Kidney (tissue), 14 donors: ENCODE results near the gene SLC29A1. TPM values are rescaled to one million over a fixed set of nuclear protein-coding genes. Genes with fewer than 3 reads are reported as not detected.

Experiments used
- DNase-seq, 5 donors: peaks; one replicate each; pipeline ENCODE4 v3.0.0-alpha.2; 2013 to 2020
- FAIRE-seq: peaks from 2 replicates; lab custom pipeline; 2012; peaks lifted over from hg19 to GRCh38; lab: Jason Lieb, UNC
- H3K27ac ChIP-seq, 2 donors: one replicate each; pipeline ENCODE4 v1.7.0; 2013; ENCODE audit warnings: low read depth in 2 of 2, low read length in 2 of 2, inconsistent platforms in 1 of 2
- H3K27me3 ChIP-seq: one replicate; pipeline ENCODE4 v1.7.1; 2013; ENCODE audit warnings: low read length, inconsistent platforms; ENCODE audit not compliant: control insufficient read depth, insufficient read depth
- H3K36me3 ChIP-seq, 3 donors: one replicate each; pipeline versions ENCODE4 v1.7.0 to v1.7.1; 2013; ENCODE audit warnings: low read length in 3 of 3, control low read depth in 1 of 3, inconsistent platforms in 1 of 3; ENCODE audit not compliant: insufficient read depth in 3 of 3, control insufficient read depth in 2 of 3
- H3K4me1 ChIP-seq, 3 donors: one replicate each; pipeline versions ENCODE4 v1.7.0 to v1.7.1; 2013; ENCODE audit warnings: low read length in 3 of 3, inconsistent platforms in 1 of 3, low read depth in 1 of 3; ENCODE audit not compliant: control insufficient read depth in 2 of 3, insufficient read depth in 2 of 3
- H3K4me3 ChIP-seq, 3 donors: one replicate each; pipeline versions ENCODE4 v1.7.0 to v1.8.1; 2013; ENCODE audit warnings: low read length in 3 of 3, control low read depth in 1 of 3, inconsistent platforms in 1 of 3
- H3K9ac ChIP-seq, 3 donors: one replicate each; pipeline versions ENCODE4 v1.7.0 to v1.7.1; 2013; ENCODE audit warnings: low read length in 3 of 3, control low read depth in 1 of 3, inconsistent platforms in 1 of 3
- H3K9me3 ChIP-seq, 3 donors: one replicate each; pipeline versions ENCODE4 v1.7.0 to v1.7.1; 2013; ENCODE audit warnings: low read length in 3 of 3, control low read depth in 1 of 3, inconsistent platforms in 1 of 3; ENCODE audit not compliant: control insufficient read depth in 2 of 3, insufficient read depth in 1 of 3
- intact Hi-C: fragments of 100-400 bp; cut with DNase I; formaldehyde crosslinking; loops from one replicate; pipeline ENCODE4 v1.11.1; 2022
- polyA plus RNA-seq: library from polyadenylated mRNA; stranded (reverse); fragments of 350-450 nt; fragmentation: Illumina TruSeq; extraction: RNeasy Lipid Tissue Mini Kit (QIAGEN cat#74804); gene quantifications from one replicate; pipeline ENCODE4 v1.2.3, GENCODE V29; 2014; ENCODE audit warnings: low read depth, low replicate concordance; ENCODE audit not compliant: insufficient read depth
- total RNA-seq: library from RNA; stranded (reverse); fragmentation: NEBNext Ultra II Directional; extraction: Animal tissue kit (Norgen Biotek cat#: 25700); gene quantifications from one replicate; pipeline ENCODE4 v1.2.1, GENCODE V29; 2021
- TF ChIP-seq, protein P1 (sequence below): IDR thresholded peaks from 3 replicates; pipeline ENCODE4 v1.5.1; 2012; ENCODE audit warnings: mild to moderate bottlenecking, moderate library complexity, borderline replicate concordance; ENCODE audit not compliant: insufficient read depth; ENCODE audit errors: extremely low read depth
- donor health status: control.
- donor health status: control.
- donor health status: control.
- donor health status: control.
- donor health status: control.
- donor health status: DM: yes; HTN: yes; CAD: no.
- donor health status: Normal renal cell carcinoma (clear cell type).

The SLC29A1 gene
- total and polyA plus RNA-seq, 2 donors from 2014 or later, result 50.1 to 74.6 TPM

DNA sequence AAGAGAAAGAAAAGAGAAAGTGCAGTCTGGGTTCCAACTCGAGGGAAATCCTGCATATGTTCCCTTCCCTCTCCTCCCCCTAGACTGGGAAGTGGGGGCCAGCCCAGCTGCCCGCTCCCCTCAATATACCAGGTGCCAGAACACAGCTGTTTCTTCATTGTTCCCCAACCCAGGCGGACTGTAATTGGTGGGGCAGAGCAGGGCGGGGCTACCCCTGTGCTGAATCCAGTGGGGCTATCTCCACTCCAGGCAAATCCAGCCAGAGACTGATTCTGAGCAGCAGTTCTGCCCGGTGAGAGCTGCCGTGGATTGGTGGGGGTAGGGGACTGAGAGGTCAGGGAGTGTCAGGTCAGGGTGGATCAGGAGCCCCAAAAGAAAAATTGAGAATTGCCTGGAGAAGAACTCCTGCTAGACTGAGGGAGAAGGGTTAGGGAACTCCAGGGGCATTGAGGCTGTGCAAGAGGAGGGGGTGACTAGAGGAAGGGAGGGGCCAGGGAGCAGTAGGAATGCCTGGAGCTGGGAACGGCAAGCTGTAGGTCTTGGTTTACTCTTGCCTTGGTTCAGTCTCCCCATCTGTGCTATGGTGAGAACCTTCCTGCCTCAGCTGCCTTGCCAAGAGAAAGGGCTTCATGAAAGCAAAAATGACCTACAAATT lies 6.6 kb upstream of the SLC29A1 start, which contains the start of gene MYMX:
MYMX (plus strand) TSS at position 250 of the 655 bp plus-strand sequence. CDS start 546 bp downstream, outside the sequence.
- Histone ChIP-seq H3K9ac (peak within 1 kb of the TSS in 1 of 3 donors; percentile 35), H3K27ac (peak within 1 kb of the TSS; percentile 47 to 77), H3K36me3 (no peaks in the 10 kb centered on the region), H3K4me3 (no peak within 1 kb of the TSS), H3K27me3 (no peaks in the 10 kb centered on the region), H3K9me3 (no peaks in the 10 kb centered on the region), H3K4me1 (peaks cover 0 to 21% (median 4%) of the 10 kb centered on the region in 3 donors)
- intact Hi-C loops, result no loop called here
- DNase-seq, result peak in 2 of 5 donors; percentile 60 to 69
- TF ChIP-seq, protein P1, sequence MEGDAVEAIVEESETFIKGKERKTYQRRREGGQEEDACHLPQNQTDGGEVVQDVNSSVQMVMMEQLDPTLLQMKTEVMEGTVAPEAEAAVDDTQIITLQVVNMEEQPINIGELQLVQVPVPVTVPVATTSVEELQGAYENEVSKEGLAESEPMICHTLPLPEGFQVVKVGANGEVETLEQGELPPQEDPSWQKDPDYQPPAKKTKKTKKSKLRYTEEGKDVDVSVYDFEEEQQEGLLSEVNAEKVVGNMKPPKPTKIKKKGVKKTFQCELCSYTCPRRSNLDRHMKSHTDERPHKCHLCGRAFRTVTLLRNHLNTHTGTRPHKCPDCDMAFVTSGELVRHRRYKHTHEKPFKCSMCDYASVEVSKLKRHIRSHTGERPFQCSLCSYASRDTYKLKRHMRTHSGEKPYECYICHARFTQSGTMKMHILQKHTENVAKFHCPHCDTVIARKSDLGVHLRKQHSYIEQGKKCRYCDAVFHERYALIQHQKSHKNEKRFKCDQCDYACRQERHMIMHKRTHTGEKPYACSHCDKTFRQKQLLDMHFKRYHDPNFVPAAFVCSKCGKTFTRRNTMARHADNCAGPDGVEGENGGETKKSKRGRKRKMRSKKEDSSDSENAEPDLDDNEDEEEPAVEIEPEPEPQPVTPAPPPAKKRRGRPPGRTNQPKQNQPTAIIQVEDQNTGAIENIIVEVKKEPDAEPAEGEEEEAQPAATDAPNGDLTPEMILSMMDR, result no peak
- no peak for FAIRE-seq

DNA sequence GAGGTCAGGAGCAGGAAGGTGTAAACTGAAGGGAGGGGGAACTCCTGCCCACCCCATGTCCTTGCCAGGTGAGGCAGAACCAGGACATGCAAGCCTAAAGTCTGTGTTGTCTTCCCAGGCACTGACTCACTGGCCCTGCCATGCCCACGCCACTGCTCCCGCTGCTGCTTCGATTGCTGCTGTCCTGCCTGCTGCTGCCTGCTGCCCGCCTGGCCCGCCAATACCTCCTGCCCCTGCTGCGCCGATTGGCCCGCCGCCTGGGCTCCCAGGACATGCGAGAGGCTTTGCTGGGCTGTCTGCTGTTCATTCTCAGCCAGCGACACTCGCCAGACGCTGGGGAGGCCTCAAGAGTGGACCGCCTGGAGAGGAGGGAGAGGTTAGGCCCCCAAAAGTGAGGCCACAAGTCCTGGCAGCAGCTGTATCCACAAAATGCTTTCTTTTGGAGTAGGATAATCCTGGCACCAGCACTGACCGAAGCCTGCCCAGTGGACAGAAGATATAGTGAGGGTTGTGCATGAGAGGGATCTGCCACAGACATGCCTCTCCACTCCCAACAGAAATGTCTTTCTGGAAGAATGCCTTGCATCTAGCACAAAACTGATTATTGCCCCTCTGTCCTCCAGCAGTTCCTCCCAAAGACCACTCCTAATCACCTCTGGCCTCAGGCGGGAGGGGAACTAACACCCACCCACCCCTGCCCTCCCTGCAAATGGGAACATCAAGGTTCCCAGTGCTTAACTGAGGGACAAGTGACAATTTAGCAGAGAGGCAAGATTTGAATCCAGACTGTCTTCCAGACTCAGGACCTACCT lies 5.9 kb upstream of the SLC29A1 start:
- Histone ChIP-seq H3K4me3 (no peak overlapping the region), H3K9ac (no peak overlapping the region), H3K27me3 (no peaks in the 10 kb centered on the region), H3K4me1 (peaks cover 0 to 22% (median 4%) of the 10 kb centered on the region in 3 donors), H3K27ac (peak overlapping the region; percentile 47 to 91), H3K9me3 (no peaks in the 10 kb centered on the region), H3K36me3 (no peaks in the 10 kb centered on the region)
- TF ChIP-seq, protein P1, result no peak
- FAIRE-seq (no peak), DNase-seq (peak in 1 of 5 donors; percentile 90)
- intact Hi-C loops, result no loop called here

- TF ChIP-seq, protein P1, result no peak
- intact Hi-C loops, result no loop called here
- no peaks in the 10 kb centered on the region for H3K27me3 ChIP-seq
- H3K36me3 ChIP-seq, result no peaks in the 10 kb centered on the region
- peak; percentile 89 to 98 (median 93) for DNase-seq
- H3K4me1 ChIP-seq, result peaks cover 0 to 29% (median 7%) of the 10 kb centered on the region in 3 donors
- peak overlapping the region; percentile 42 to 58 (median 58) for H3K4me3 ChIP-seq
- H3K9me3 ChIP-seq, result no peaks in the 10 kb centered on the region
- peak overlapping the region; percentile 80 to 91 for H3K27ac ChIP-seq
- no peak for FAIRE-seq
- peak overlapping the region in 2 of 3 donors; percentile 38 to 44 for H3K9ac ChIP-seq
These were observed 4.2 kb upstream of the SLC29A1 start for GRCh38 chr6:44219053-44219814.
